Testis (tissue), 2 donors: ENCODE results near the gene SLC7A7.

ENCODE experiments used
- POLR2A ChIP-seq: fragments of 450-650 bp; IDR thresholded peaks from one replicate; pipeline ENCODE4 v1.6.1; 2017; ENCODE audit warnings: antibody characterized with exemption, mild to moderate bottlenecking, moderate library complexity
- TF ChIP-seq, protein P1 (sequence below), 3 experiments: fragments of 450-650 bp in 2 of 3; fragments of 200-600 bp in 1 of 3; sonication (generic) in 1 of 3; IDR thresholded peaks; one replicate each; pipeline ENCODE4 v1.5.1; 2016 to 2019; ENCODE audit warnings: antibody characterized with exemption in 3 of 3, mild to moderate bottlenecking in 2 of 3, moderate library complexity in 1 of 3

DNA sequence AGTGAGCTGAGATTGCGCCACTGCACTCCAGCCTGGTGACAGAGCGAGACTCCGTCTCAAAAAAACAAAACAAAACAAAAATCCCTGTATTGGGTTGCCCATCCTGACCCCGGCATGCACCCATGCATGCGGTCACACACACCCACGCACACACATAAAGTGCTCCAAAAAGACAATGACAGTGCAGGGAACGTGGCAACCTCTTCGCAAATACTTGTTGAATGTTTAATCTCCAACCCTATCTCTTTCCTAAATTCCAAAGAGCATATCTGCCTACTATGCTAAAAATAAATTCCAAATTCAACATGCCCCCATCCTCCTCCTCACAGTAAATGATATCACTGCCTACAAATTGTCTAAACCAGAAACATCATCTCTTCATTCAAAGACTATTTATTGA, 13.5 kb downstream of the SLC7A7 start:
- TF ChIP-seq, protein P1, sequence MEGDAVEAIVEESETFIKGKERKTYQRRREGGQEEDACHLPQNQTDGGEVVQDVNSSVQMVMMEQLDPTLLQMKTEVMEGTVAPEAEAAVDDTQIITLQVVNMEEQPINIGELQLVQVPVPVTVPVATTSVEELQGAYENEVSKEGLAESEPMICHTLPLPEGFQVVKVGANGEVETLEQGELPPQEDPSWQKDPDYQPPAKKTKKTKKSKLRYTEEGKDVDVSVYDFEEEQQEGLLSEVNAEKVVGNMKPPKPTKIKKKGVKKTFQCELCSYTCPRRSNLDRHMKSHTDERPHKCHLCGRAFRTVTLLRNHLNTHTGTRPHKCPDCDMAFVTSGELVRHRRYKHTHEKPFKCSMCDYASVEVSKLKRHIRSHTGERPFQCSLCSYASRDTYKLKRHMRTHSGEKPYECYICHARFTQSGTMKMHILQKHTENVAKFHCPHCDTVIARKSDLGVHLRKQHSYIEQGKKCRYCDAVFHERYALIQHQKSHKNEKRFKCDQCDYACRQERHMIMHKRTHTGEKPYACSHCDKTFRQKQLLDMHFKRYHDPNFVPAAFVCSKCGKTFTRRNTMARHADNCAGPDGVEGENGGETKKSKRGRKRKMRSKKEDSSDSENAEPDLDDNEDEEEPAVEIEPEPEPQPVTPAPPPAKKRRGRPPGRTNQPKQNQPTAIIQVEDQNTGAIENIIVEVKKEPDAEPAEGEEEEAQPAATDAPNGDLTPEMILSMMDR (IDR thresholded peaks at IDR 0.05), result no peak
- no peak for TF ChIP-seq POLR2A
